Measurements from ENCODE around the gene UROC1. TPM values are rescaled to one million over a fixed set of nuclear protein-coding genes. Genes with fewer than 3 reads are reported as not detected.
"Not testable (repeated sequence)": the region's sequence is repeated elsewhere in the genome, so short reads cannot be mapped to it uniquely, and the experiment has no call there.

Gene UROC1
- total RNA-seq, 1 experiment from 2014 or later, result not detected

- in situ Hi-C loops (cut with HindIII; ENCODE audit: low sequenced_read_pairs), result no loop called here
- no peak for DNase-seq (ENCODE audit: low spot score)
Observed at GRCh38 chr3:126536126-126536525, 18.6 kb upstream of the UROC1 start.

GRCh38 chr3:126535636-126536035, 18.1 kb upstream of the UROC1 start:
- no peak for DNase-seq (ENCODE audit: low spot score)
- in situ Hi-C loops (cut with HindIII; ENCODE audit: low sequenced_read_pairs), result no loop called here

- in situ Hi-C loops (cut with HindIII; ENCODE audit: low sequenced_read_pairs); DNase-seq (ENCODE audit: low spot score): not testable (repeated sequence)
Observed at GRCh38 chr3:126534716-126535115, 17.1 kb upstream of the UROC1 start.

GRCh38 chr3:126533506-126533905, 15.9 kb upstream of the UROC1 start:
- in situ Hi-C loops (cut with HindIII; ENCODE audit: low sequenced_read_pairs), result no loop called here
- DNase-seq (ENCODE audit: low spot score), result no peak

GRCh38 chr3:126531051-126531330, 13.4 kb upstream of the UROC1 start:
- in situ Hi-C loops (cut with HindIII; ENCODE audit: low sequenced_read_pairs), result no loop called here
- no peak for DNase-seq (ENCODE audit: low spot score)

GRCh38 chr3:126530171-126531050, 12.8 kb upstream of the UROC1 start:
- in situ Hi-C loops (cut with HindIII; ENCODE audit: low sequenced_read_pairs), result no loop called here
- DNase-seq (ENCODE audit: low spot score), result no peak

GRCh38 chr3:126529585-126530170, 12.1 kb upstream of the UROC1 start:
- in situ Hi-C loops (cut with HindIII; ENCODE audit: low sequenced_read_pairs), result no loop called here
- DNase-seq (ENCODE audit: low spot score), result no peak

GRCh38 chr3:126528800-126529541, 11.4 kb upstream of the UROC1 start:
- in situ Hi-C loops (cut with HindIII; ENCODE audit: low sequenced_read_pairs), result no loop called here
- DNase-seq (ENCODE audit: low spot score), result no peak

- in situ Hi-C loops (cut with HindIII; ENCODE audit: low sequenced_read_pairs), result no loop called here
- DNase-seq (ENCODE audit: low spot score), result no peak
Observed at GRCh38 chr3:126528419-126528799, 10.8 kb upstream of the UROC1 start.

- in situ Hi-C loops (cut with HindIII; ENCODE audit: low sequenced_read_pairs), result no loop called here
- DNase-seq (ENCODE audit: low spot score), result no peak
Observed at GRCh38 chr3:126527455-126528211, 10.1 kb upstream of the UROC1 start.

GRCh38 chr3:126527006-126527405, 9.4 kb upstream of the UROC1 start:
- DNase-seq (ENCODE audit: low spot score), result no peak
- in situ Hi-C loops (cut with HindIII; ENCODE audit: low sequenced_read_pairs), result no loop called here

- in situ Hi-C loops (cut with HindIII; ENCODE audit: low sequenced_read_pairs), result no loop called here
Observed at GRCh38 chr3:126526668-126527005, 9.1 kb upstream of the UROC1 start.

GRCh38 chr3:126525853-126526667, 8.5 kb upstream of the UROC1 start:
- no peak for DNase-seq (ENCODE audit: low spot score)
- in situ Hi-C loops (cut with HindIII; ENCODE audit: low sequenced_read_pairs), result no loop called here

More at GRCh38 chr3:126526668-126527005, 9.1 kb upstream of the UROC1 start:
- no peak for DNase-seq (ENCODE audit: low spot score)

- no peak for DNase-seq (ENCODE audit: low spot score)
- in situ Hi-C loops (cut with HindIII; ENCODE audit: low sequenced_read_pairs), result no loop called here
Observed at GRCh38 chr3:126525091-126525852, 7.7 kb upstream of the UROC1 start.

- in situ Hi-C loops (cut with HindIII; ENCODE audit: low sequenced_read_pairs), result no loop called here
- DNase-seq (ENCODE audit: low spot score), result no peak
Observed at GRCh38 chr3:126524429-126524988, 6.9 kb upstream of the UROC1 start.

GRCh38 chr3:126523745-126524428, 6.3 kb upstream of the UROC1 start, which contains the start of gene CHST13:
TSS of gene CHST13 (plus strand) at chr3:126524155. CDS start at chr3:126524333, 178 bp downstream.
- in situ Hi-C loops (cut with HindIII; ENCODE audit: low sequenced_read_pairs), result no loop called here
- peak; percentile 19 for DNase-seq (ENCODE audit: low spot score)

- in situ Hi-C loops (cut with HindIII; ENCODE audit: low sequenced_read_pairs), result no loop called here
- peak; percentile 80 for DNase-seq (ENCODE audit: low spot score)
Observed at GRCh38 chr3:126522363-126522788, 4.8 kb upstream of the UROC1 start.

All from G401 (cell line).